ENCODE results near the gene NSRP1.
"Not testable (repeated sequence)": the region's sequence is repeated elsewhere in the genome, so short reads cannot be mapped to it uniquely, and the experiment has no call there.

NSRP1 gene

DNA sequence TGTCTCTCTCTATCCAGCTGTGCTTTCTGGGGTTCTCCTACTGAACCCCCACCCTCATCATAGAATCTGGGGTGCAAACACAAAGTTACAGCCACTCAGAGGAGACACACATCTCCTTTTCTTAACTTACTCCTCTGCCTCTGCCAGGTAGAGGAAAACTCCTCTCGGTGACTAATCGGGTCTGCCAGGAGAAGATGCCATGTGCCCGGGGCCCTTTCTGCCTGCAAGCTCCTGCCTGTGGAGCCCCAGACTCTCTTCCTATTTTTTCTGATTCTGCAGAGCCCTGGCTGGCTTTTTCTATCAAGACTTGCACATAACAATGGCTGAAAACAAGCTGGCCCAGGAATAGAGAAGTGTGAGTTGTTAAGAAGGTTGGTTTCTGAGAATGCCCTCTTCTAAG is 108.5 kb downstream of the NSRP1 start:
- no peak for DNase-seq

DNA sequence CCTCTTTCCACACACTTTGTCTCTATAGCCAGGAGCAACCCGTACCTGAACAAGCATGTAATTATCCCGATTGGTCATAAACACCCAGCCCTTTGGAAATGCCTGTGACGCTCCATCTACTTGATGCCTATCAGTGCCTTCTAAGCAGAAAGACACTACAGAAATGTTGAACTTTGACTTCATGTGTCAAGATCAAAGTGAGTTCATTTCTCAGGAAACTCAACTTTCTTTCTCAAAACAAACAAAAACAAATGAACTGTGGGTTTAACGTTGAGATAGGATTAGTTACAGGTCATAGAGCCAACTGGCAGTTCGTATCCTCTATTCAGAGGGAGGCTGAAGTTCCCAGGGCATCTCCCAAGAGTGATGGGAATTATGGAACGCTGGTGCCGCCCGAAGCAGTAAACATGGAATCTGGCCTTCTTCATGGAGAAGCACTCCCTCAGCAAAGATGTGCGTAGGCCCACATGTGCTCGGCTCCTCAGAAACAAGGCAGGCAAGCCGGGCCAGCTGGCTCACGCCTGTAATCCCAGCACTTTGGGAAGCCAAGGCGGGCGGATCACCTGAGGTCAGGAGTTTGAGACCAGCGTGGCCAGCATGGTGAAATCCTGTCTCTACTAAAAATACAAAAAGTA is 109.4 kb downstream of the NSRP1 start:
- DNase-seq = peak; percentile 89

DNA sequence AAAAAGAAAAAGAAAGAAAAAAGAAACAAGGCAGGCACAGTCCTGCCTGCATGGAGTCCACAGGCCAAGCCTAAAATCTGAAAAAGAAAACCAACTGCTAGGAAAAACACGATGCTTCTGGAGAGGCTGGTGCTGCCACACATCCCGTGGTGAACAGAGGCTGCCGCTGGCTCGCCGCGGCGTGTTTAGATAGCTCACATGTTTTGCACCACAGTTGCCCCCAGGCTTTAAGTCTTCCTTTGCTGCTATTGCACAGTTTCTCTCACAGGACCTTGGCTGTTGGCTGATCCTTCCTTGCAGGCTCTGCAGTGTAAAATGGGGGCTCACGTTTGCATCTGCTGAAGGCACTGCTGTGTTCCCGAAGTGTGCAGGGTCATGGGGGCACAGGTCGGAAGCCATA is 110.3 kb downstream of the NSRP1 start:
- DNase-seq = no peak

DNA sequence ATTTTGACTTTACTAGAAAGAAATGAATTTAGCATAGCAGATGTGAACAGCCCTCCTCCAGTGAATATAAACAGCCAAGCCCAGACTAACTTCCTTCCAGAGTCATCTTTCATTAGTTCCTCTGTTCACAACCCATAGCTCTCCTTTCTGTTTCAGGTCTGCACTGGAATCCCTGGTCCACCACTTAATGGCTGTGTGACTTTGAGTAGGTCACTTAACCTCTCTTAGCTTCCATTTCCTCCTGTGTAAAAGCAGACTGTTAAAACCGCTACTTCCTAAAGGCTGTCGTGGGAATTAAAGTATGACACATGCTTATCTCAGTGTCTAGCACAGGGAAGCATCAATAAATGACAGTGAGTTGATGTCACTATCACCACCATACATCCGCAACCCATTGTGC is 111.4 kb downstream of the NSRP1 start:
- DNase-seq = no peak

DNA sequence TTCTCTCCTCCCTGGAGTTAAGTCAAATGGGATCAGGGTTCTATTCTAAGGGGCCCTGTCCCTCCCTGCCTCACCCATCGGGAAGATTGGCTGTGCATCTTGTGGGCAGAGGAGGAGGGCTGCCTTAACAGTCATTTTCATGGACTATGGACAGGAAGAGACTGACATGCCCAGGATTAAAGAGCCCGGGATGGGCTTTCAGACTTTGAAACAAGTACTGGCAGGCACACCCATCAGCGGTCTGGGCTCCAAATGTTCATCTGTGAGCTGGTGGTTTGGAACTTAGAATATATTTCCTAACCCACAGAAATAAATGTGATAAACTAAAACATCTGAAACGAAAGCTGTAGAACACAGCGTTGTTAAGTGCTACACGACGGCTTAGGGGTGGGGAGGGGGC is 112.4 kb downstream of the NSRP1 start:
- DNase-seq = no peak

DNA sequence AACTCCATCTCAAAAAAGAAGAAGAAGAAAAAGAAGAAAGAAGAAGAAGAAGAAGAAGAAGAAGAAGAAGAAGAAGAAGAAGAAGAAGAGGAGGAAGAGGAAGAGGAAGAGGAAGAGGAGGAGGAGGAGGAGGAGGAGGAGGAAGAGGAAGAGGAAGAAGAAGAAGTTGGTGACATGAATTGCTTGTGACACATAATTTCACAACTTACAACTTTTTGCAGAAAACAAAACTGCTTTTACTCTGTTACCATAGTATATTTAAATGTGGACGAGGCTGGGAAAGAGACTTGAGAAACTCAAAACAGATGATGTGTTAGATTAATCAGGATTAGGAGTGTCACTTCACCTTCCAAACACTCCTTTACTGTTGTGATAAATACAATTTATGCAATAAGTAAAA is 113.4 kb downstream of the NSRP1 start:
- DNase-seq = not testable (repeated sequence)

DNA sequence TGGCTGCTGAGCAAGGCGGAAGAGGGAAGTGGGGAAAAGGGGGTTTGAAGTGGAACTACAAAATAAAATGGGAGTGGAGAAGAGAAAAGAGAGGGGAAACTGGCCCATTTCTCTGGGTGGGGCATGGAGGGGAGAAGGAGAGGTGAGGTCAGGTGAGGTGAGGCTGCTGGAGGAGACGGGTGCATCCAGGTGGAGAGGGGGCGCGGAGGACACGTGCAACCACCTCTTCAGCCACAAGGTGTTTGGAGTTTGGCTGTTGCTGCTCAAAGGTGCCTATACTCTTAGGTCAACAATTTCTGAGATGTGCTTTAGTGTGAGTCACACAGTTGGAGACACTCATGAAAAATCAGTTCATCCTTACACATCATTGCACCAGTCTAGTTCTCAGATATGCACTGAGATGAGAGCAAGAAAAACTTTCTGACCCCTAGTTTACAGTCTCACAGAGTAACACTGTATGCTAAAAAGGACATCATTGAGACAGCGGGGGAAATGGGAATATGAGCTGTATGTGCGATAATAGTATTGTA is 114.0 kb downstream of the NSRP1 start:
- no peak for DNase-seq

DNA sequence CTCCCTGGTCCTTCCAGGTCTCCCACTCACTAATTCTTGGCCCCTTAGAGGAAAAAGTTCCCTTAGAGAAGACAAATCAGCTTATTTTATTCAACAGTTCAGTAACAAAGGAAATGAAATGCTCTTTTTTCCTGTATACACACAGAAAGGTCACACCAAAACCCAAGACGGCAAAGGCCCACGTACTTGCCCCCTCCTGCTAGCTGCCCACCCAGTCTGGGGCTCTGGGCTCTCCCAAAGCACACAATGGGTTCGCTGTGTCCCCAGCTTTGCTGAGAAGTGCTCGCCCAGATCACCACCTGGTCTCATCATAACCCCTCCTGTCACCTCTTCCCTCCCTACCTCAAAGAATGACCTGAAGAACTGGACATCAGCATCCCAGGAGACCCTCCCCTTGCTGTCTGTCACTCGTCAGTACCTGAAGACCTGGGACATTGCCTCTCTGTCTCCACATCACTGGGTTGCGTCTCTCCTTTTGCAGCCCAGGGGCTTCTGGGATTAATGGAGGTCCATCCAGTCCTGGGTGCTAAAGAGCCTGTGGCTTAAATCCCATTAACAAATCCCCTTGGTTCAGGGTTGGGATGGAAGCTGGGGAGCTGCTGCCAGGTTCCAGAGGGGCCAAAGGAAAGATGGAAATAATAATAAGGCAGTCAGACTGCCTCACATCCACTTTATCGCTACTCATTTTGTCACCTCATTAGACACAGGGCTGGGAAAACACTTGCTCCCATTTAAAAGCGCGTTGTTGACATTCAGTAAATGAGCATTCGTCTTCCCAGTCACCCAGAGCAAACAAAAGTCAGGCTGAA is 115.6 kb downstream of the NSRP1 start:
- DNase-seq = no peak

DNA sequence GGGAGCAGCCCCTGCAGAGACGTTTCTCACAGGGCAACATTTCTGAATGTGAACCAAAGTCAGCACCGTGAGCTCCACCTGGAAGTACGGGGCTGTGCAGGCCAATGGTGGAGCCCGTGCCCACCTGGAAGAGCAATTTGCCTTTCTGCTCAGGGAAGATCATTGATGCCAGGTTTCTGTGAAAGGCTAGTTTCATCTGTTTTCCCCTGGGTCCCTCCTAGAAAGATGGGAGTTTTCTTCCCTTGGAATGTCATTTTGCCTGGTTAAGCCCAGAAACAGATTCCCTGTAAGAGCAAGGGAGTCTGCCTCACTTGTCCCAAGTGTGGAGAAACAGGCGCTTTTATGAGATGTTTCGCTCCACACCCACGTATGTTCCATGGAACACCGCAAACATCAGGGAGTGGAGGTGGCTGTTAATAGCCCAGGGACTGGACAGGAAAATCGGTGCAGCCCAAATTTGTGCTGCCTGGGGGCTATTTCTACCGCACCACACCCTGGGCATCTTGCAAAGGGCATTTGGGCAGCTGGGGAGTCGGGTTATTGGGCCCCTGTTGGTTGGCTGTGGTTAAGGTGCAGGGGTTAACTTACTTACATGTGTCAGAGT is 116.3 kb downstream of the NSRP1 start:
- DNase-seq = peak; percentile 52

DNA sequence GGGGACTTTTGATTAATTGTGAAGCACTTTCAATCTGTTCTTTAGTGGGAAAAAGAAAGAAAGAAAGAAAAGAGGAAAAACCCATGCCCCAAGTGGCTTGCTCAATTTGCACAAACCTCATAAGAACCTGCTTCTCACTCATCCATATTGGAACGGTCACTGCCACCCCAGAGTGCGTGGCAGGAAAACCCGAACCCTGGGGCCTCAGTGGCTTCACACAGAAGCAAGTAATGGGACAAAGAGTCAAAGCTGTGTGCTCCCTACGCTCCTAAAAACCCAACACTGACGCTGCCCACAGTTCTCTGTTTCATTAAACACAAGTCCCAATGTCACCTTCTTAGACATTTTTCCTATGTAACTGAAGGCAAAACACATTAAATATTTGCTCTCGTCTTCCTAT is 117.7 kb downstream of the NSRP1 start:
- DNase-seq = peak; percentile 47

DNA sequence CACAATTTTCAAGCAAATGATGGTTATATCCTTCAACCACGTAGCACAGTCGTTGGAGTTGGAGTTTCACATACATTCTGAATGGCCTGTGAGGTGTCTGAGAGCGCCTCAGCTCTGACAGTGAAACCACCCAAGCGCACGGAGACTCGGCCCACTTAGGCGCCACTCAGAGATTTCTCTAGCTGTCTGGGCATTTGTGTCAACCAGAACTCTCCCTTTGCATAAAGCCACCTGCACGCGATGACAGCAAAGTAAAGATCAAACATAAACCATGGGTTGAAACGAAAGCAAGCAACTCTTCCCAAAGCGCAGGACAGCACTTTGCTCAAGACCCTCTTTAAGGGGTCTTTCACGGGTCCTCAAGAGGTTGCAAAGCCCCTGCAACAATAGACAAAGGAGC is 118.3 kb downstream of the NSRP1 start:
- DNase-seq = peak; percentile 47

DNA sequence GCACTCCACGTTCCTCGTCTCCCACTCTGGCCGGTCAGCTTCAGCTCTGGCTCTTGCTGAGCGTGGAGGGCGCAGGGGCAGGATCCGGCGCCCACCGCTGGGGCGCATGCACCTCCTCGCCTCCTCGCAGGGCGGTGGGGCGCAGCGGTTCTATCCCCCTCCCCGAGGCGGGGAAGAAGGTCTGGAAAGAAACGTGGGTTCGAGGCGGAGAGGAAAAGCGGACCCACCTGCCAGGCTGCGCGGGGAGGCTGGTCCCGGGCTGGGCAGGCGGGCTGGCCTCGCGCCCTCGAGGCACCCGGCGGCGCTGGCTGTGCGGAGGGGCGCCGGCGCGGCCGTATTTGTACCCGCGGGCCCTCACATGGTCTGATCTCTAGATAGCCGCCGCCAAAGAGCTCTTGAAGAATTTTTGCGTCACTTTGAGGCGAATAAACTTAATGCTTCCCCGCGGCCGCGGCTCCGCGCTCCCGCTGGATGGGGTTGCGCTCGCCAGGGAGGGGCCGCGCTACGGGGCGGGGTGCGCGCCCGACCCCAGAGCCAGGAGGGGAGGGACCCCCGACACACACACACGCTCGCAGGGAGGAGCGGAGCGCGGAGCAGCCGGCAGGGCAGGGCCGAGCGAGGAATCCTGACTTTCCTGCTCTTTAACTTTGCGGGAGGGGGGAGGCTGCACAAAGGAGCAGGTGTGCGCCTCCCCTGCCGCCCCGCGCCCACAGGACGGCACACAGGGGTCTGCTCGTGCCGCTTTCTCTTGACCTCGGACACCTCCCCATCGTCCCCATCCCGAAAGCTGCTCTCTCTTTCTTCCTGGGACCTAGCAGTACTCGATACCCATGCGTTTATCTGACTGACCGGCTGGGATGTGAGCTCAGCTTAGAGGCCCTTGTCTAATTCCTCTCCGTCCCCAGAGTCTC is 119.0 kb downstream of the NSRP1 start, which contains the start of gene SLC6A4:
SLC6A4 (minus strand) TSS at position 312 of the 911 bp plus-strand sequence. CDS start 13,739 bp downstream, outside the sequence.
- peak; percentile 77 for DNase-seq
